Head of caudate nucleus (tissue), 42 donors: Measurements from ENCODE around the gene USP6.
"Not testable (repeated sequence)": the region's sequence is repeated elsewhere in the genome, so short reads cannot be mapped to it uniquely, and the experiment has no call there.

ENCODE experiments used
- DNase-seq, 42 donors: peaks; one replicate each; pipeline versions ENCODE4 v3.0.0 to v3.0.0-alpha.2; 2020 to 2021; ENCODE audit warnings: mixed read lengths in 7 of 42
- intact Hi-C: fragments of 100-400 bp; cut with DNase I; formaldehyde crosslinking; loops from one replicate; pipeline ENCODE4 v1.15.0; 2022

The USP6 gene

GRCh38 chr17:5115673-5116651, at the start of gene USP6:
Gene USP6 (plus strand): TSS chr17:5116032. CDS start chr17:5130368, 14,336 bp downstream.
- intact Hi-C loops, result no loop called here

GRCh38 chr17:5068236-5068635, 47.6 kb upstream of the USP6 start:
- intact Hi-C loops, result loop anchor here (10.0 kb wide), 2 partner anchors 83 to 163 kb away; partner anchors contain the start of genes CAMTA2 and CHRNE

More at GRCh38 chr17:5115673-5116651, at the start of gene USP6:
- DNase-seq, result peak in 15 of 42 donors; percentile 13 to 72 (median 35)

GRCh38 chr17:5069724-5070123, 46.1 kb upstream of the USP6 start:
- intact Hi-C loops, result loop anchor here (10.0 kb wide), 3 partner anchors 85 to 165 kb away; partner anchors contain the start of genes CAMTA2, CHRNE and ZNF594
- DNase-seq, result no peak

More at GRCh38 chr17:5068236-5068635, 47.6 kb upstream of the USP6 start:
- DNase-seq, result no peak

- not testable (repeated sequence) for DNase-seq
- intact Hi-C loops, result loop anchor here (5.0 to 10.0 kb wide), 3 partner anchors 37 to 138 kb away; partner anchors contain the start of genes ZNF232 and ZNF594
Measured at GRCh38 chr17:5075472-5075871, 40.4 kb upstream of the USP6 start.

- not testable (repeated sequence) for DNase-seq
- intact Hi-C loops, result loop anchor here (5.0 to 10.0 kb wide), 3 partner anchors 35 to 140 kb away; partner anchors contain the start of genes ZNF232 and ZNF594
Measured at GRCh38 chr17:5077275-5077674, 38.6 kb upstream of the USP6 start.

- intact Hi-C loops, result loop anchor here (5.0 to 10.0 kb wide), 3 partner anchors 35 to 140 kb away; partner anchors contain the start of genes ZNF232 and ZNF594
Measured at GRCh38 chr17:5077781-5078105, 38.1 kb upstream of the USP6 start.

GRCh38 chr17:5078106-5079028, 37.5 kb upstream of the USP6 start, which contains the start of gene ZFP3:
Gene ZFP3 (plus strand): TSS chr17:5078467. CDS start chr17:5091505, 13,038 bp downstream.
- intact Hi-C loops, result loop anchor here (5.0 to 10.0 kb wide), 3 partner anchors 34 to 141 kb away; partner anchors contain the start of genes ZNF232 and ZNF594
- DNase-seq, result peak; percentile 72 to 94 (median 88)

More at GRCh38 chr17:5077781-5078105, 38.1 kb upstream of the USP6 start:
- no peak for DNase-seq

- peak in 21 of 42 donors; percentile 2 to 59 (median 31) for DNase-seq
- intact Hi-C loops, result no loop called here
Measured at GRCh38 chr17:5080591-5080990, 35.2 kb upstream of the USP6 start.

GRCh38 chr17:5092218-5093010, 23.4 kb upstream of the USP6 start:
- intact Hi-C loops, result no loop called here
- no peak for DNase-seq

- intact Hi-C loops, result no loop called here
- DNase-seq, result no peak
Measured at GRCh38 chr17:5096731-5097100, 19.1 kb upstream of the USP6 start.

- intact Hi-C loops, result no loop called here
- peak in 40 of 42 donors; percentile 15 to 67 (median 44) for DNase-seq
Measured at GRCh38 chr17:5097101-5097834, 18.6 kb upstream of the USP6 start.

GRCh38 chr17:5099271-5099670, 16.6 kb upstream of the USP6 start:
- intact Hi-C loops, result no loop called here
- DNase-seq, result no peak

GRCh38 chr17:5100832-5101231, 15.0 kb upstream of the USP6 start:
- no peak for DNase-seq
- intact Hi-C loops, result no loop called here

GRCh38 chr17:5110816-5111215, 5.0 kb upstream of the USP6 start:
- no peak for DNase-seq
- intact Hi-C loops, result loop anchor here (5.0 kb wide), 1 partner anchor 34 kb away; the partner anchor contains the start of gene ZFP3

GRCh38 chr17:5111402-5112204, 4.2 kb upstream of the USP6 start, which contains the start of gene ZNF232:
Gene ZNF232 (minus strand): TSS chr17:5111878. CDS start chr17:5111822, 56 bp downstream.
- intact Hi-C loops, result loop anchor here (5.0 kb wide), 1 partner anchor 34 kb away; the partner anchor contains the start of gene ZFP3
- DNase-seq, result peak; percentile 75 to 97 (median 91)

- intact Hi-C loops, result no loop called here
- peak in 1 of 42 donors; percentile 24 for DNase-seq
Measured at GRCh38 chr17:5118219-5118618, 2.4 kb downstream of the USP6 start.
